Islet precursor cell (in vitro differentiated cells): Measurements from ENCODE around the gene ERC2.

ENCODE experiments used
- DNase-seq: peaks from one replicate; pipeline ENCODE4 v3.0.0-alpha.2; 2018

Gene ERC2

DNA sequence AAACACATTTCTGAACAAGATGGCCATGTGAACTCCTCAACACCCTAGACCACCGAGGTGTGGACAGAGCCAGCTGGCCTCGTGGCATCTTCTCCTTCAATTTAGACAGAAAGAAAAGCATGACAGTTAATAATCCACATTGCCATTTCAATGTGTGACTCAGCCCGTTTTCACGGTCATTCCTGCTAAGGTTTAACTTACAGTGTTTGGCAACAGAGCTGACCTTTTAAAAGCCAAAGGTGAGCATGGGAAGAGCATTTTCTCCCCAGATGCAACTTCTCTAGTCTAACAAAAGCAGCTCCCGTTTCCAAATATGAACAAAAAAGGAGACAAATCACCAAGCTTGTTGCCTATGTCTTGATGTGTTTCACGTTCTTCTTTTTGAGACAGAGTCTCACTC, 563.6 kb downstream of the ERC2 start:
- no peak for DNase-seq

GRCh38 chr3:55903680-55904079, 564.6 kb downstream of the ERC2 start:
- DNase-seq = peak; percentile 62

GRCh38 chr3:55902221-55902900, 565.9 kb downstream of the ERC2 start:
- DNase-seq = no peak

- DNase-seq = no peak
Observed at GRCh38 chr3:55899887-55900286, 568.4 kb downstream of the ERC2 start.

DNA sequence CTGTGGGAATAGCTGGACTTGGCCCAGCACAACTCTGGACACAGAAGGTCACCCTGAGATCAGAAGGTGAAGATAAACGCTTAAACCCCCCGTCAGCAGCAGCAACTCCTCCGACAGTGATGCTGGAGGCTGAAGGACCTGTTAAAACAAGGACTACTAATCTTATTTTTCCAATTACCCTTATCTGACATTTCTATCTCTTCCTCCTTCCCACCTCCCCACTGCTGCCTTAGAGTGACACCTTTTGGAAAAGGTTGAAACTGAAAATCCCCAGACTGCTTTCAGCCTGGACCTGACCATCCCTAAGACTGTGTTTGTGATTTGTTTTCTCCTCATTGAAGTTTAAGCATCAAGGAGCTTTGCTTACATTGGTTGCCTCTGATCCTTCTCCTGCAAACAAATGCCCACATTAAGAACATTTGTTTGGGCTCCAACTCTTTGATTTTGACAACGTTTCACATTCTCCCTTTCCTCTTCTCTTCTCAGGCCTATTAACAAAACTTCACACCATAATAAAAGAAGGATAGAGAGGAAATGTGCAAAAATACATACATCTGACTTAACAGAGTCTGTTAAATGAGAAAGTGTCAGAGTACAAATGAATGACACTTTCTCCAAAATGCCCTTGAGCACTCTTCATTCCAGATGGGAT, 570.6 kb downstream of the ERC2 start:
- DNase-seq = peak; percentile 60

- DNase-seq = no peak
Observed at GRCh38 chr3:55895897-55896566, 572.2 kb downstream of the ERC2 start.

DNA sequence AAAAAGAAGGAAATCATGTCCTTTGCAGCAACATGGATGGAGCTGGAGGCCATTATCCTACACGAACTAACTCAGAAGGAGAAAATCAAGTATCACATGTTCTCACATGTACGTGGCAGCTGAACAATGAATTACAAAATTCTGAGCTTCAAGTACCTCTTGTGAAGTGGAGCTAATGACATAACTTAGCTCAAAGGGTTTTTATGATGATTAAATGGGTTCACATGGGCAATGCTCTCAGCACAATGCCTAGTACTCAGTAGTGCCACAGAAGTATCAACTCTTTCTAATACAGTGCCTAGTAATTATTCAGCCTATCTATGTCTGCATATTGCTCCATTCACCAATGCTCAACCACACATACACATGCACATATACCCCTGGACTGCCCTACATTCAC, 573.7 kb downstream of the ERC2 start:
- DNase-seq = no peak

- DNase-seq = no peak
Observed at GRCh38 chr3:55893045-55893664, 575.1 kb downstream of the ERC2 start.

DNA sequence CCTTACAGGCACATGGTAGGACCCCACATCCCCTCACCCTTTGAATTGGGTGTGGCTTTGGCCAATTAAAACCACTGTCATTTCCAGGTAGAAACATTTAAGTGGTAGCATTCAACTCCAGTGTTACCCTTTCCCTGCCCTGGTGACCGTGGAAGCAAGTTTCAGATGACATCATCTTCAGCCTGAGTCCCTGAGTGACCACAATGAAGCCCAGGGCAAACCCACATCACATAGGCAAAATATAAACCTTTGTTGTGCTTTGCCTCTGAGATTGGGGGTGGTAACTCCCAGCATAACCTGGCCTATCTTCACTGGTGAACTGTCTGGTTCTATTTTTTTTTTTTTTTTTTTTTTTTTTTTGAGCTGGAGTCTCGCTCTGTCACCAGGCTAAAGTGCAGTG, 577.2 kb downstream of the ERC2 start:
- no peak for DNase-seq

DNA sequence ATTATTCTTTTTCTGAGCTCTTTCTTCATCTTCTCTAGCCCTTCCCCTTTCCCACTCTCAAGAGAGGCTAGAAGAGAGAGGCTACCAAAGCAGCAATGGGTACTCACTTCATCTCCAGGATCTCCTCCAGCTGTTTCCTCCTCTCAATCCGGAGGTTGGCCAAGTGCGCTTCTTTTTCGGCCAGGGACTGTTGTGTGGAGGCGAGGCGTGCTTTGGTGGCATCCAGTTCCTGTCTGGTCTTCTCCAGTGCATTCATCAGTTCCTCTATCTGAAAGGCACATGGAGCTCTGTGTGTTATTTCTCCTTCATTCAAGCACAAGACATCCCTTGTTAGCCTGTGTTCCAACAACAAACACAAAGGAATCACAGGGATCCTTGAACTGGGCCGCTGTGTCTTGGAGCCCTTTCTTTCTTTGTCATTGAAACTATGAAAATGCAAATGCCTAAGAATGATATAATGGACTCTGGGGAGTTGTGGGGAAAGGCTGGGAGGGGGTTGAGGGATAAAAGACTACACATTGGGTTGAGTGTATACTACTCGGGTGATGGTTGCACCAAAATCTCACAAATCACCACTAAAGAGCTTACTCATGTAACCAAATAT, 579.9 kb downstream of the ERC2 start:
- DNase-seq = no peak

DNA sequence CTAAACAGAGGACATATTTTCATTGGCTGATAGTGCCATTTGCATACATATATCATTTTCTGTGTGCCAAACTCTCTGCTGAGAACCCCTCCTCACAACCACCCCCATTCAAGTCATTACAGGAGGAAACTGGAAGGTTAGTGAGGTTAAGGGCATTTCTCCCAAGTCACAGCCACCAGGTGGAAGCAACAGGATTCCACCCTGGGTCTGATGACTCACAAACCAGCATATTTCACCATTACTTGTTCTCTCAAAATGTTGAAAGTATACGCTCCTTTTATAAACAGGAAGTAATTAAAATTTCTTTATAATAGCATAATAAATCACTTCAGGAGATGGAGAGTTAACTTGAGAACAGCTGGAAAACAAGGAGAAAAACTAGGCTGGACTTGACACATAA, 582.5 kb downstream of the ERC2 start:
- DNase-seq = no peak

- no peak for DNase-seq
Observed at GRCh38 chr3:55884491-55885285, 583.6 kb downstream of the ERC2 start.

DNA sequence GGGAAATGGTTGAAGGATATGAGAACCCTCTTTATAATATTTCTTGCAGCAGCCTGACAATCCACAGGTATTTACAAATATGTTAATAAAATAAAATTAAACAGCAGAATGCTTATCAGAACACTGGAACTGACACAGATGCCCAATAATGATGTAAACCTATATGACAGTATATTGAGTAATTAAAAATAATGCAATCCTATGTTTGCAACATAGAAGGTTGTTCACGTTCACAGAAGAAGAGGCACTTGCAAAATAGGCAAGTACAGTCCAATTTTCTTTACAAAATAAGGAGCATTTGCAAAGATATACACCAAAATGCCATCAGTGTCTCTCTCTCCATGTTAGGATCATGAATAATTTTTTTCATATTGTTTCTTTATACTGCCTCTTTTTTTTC, 584.2 kb downstream of the ERC2 start:
- no peak for DNase-seq

GRCh38 chr3:55882006-55882405, 586.3 kb downstream of the ERC2 start:
- no peak for DNase-seq

DNA sequence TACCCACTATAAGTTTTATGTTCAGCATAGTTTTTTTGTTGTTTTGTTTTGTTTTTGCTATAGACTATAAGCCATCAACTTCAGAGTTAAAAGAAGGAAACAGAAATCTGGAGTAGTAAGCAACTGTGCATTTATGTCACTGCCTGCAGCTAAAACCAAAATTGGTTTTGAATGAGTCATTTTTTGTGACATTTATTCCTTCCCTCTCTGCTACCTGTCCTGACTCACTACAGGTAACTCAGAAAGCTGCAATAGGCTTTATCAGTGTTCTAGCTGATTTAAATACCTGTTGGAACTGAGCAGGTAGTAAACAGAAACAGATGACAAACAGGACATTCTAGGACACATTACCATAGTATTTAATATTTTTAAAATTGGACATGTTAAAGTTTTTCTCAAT, 587.9 kb downstream of the ERC2 start:
- DNase-seq = no peak

- DNase-seq = no peak
Observed at GRCh38 chr3:55879901-55880331, 588.4 kb downstream of the ERC2 start.

- no peak for DNase-seq
Observed at GRCh38 chr3:55877703-55878102, 590.6 kb downstream of the ERC2 start.

- no peak for DNase-seq
Observed at GRCh38 chr3:55876560-55876959, 591.7 kb downstream of the ERC2 start.

DNA sequence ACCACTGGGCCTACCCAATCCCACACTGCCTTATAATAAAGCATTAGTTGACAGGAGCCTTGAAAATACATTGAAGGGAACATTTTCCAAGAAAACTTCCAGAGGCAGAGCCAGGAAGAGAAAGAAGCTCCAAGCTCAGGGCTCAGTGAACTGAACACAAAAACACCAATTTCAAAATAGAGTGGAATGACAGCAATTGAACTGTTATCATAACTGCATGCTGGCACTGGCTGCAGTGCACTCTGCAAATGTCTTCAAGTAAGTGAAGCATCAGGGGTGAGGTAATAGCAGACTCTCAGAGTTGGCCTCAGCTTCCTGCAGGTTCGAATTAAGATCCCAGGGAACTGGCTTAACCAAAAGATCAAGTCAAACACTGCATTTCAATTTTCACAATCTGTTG, 593.2 kb downstream of the ERC2 start:
- DNase-seq = no peak

DNA sequence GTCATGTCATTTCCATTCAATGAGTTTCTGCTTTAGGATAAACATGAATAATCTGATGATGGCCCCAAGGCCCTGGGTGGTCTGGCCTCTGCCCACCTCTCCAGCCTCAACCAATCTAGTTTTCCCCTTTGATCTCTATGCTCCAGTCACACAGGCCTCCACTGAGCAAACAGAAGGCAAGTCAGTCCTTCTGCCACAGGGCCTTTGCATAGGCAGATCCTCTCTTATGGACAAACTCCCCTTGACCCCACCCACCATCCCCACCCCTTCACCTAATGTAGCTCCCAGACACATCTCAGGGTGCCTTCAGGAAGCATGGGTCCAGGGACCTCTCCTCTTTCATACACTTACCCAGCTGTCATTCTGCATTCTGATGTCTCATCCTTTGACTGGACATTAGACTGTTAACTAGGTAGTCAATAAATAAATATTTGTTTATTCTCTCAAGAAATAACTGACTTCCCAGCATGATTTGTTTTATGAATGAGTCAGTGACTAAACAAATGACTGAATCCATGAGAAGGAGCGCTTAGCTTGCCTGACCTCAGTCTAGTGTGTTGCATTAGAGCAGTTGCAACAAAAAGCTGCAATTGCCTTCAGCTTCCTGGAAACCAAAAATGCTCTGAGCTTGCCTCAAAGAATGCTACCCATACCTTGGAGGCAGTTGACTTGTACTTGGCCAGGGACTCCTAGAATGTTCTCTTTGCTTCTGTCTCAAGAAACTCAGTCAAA, 594.6 kb downstream of the ERC2 start:
- no peak for DNase-seq

DNA sequence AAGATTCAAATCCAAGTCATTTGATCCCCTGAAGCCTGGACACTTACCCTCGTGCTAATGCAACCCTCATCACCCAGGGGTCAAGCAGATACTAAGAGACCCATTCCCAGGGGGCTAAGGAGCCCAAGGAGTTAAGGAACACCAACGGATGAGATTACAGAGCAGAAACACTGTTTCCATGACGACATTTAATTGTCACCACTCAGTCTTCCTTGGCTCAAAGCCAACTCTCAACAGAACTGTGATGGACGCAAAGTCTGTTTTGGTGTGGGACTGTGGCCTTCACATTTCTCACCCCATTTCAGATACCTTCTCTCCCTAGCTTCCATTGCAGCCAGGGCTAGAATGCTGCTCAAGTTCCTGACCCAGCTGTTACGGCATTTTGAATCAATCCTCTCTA, 597.7 kb downstream of the ERC2 start:
- no peak for DNase-seq

DNA sequence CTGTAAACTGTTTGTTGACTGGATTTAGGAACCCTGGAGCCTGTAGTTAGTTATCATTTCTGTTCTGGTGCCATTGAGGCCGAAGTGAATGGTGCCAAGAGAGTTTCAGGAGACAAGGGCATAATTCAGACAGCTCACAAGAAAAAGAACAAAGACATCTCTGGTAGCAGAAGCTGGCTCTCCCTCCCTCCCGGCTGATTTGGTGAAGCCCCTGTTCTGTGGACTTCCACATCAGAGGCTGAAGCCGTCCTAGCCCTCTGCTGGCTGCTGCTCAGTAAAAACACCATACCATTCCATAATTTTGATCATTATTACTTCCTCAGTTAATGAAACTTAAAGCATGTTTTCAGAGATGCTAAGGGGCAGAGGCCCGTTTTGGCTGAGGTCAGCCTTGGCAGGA, 599.9 kb downstream of the ERC2 start:
- no peak for DNase-seq
